Neural cell (in vitro differentiated cells): ENCODE measurements around the gene SHISA5.

Experiments
- EZH2 ChIP-seq: fragments of 200-600, 300-800 bp; shearing (Covaris generic), sonication (generic); IDR thresholded peaks from 2 replicates; pipeline ENCODE4 v1.6.1; 2014; ENCODE audit warnings: antibody characterized with exemption, low read length, borderline replicate concordance, mild to moderate bottlenecking; ENCODE audit not compliant: insufficient read depth, poor library complexity, severe bottlenecking
- MXI1 ChIP-seq: fragments of 450-650 bp; conservative IDR thresholded peaks from 2 replicates; pipeline ENCODE4 v1.6.1; 2014; ENCODE audit warnings: antibody characterized with exemption, mild to moderate bottlenecking; ENCODE audit not compliant: poor library complexity, severe bottlenecking
- POLR2AphosphoS5 ChIP-seq: IDR thresholded peaks from 2 replicates; pipeline ENCODE4 v1.6.1; 2012
- RAD21 ChIP-seq: fragments of 450-650 bp; conservative IDR thresholded peaks from 2 replicates; pipeline ENCODE4 v1.6.1; 2014; ENCODE audit warnings: antibody characterized with exemption, mild to moderate bottlenecking, moderate library complexity
- SMC3 ChIP-seq: fragments of 450-650 bp; conservative IDR thresholded peaks from 2 replicates; pipeline ENCODE4 v1.6.1; 2014; ENCODE audit warnings: antibody characterized with exemption, mild to moderate bottlenecking, moderate library complexity; ENCODE audit not compliant: poor library complexity
- TAF1 ChIP-seq: IDR thresholded peaks from 2 replicates; pipeline ENCODE4 v1.6.1; 2012; ENCODE audit warnings: low read depth
- TF ChIP-seq, protein P1 (sequence below): fragments of 450-650 bp; IDR thresholded peaks from 2 replicates; pipeline ENCODE4 v1.5.1; 2014; ENCODE audit warnings: antibody characterized with exemption, mild to moderate bottlenecking, moderate library complexity; ENCODE audit not compliant: poor library complexity, severe bottlenecking

DNA sequence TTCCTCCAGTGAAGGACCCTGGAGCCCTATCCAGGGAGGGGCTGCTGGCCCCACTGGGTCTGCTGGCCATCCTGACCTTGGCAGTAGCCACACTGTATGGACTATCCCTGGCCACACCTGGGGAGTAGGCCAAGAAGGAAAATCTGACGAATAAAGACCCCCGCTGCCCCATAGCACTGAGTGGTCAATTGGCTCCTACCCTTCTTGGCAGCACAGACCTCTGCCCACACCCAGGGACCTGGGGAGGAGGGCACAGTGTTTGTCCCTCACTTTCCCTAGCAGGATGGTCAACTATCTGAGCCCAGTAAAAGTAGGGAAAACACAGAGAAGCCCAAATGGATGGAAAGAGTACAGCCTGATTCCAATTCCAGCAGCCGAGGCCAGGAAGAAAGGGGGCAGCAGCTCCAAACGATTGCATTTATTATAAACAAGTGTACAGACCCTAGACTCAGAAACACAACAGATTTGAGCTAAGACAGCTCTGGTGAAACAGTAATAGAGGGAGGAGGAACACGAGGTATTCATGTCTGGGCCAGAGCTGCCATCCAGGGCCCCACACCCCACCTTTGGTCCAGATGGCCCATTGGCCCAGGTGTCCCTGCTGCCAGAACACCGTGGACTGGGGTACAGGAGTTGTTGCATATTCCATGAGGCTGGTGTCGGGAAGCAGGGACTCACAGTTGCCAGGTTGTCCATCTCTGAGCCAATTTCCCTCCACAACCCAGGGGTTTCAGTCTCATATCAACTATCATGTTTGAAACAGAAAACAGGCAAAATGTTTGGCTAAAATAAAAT is 36.3 kb downstream of the SHISA5 start:
- TF ChIP-seq POLR2AphosphoS5 (no peak), RAD21 (no peak), SMC3 (no peak), TAF1 (no peak), MXI1 (no peak), EZH2 (no peak)
- TF ChIP-seq, protein P1, sequence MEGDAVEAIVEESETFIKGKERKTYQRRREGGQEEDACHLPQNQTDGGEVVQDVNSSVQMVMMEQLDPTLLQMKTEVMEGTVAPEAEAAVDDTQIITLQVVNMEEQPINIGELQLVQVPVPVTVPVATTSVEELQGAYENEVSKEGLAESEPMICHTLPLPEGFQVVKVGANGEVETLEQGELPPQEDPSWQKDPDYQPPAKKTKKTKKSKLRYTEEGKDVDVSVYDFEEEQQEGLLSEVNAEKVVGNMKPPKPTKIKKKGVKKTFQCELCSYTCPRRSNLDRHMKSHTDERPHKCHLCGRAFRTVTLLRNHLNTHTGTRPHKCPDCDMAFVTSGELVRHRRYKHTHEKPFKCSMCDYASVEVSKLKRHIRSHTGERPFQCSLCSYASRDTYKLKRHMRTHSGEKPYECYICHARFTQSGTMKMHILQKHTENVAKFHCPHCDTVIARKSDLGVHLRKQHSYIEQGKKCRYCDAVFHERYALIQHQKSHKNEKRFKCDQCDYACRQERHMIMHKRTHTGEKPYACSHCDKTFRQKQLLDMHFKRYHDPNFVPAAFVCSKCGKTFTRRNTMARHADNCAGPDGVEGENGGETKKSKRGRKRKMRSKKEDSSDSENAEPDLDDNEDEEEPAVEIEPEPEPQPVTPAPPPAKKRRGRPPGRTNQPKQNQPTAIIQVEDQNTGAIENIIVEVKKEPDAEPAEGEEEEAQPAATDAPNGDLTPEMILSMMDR, result no peak
